Measurements from ENCODE around the gene LINC01488. TPM values are rescaled to one million over a fixed set of nuclear protein-coding genes. Genes with fewer than 3 reads are reported as not detected.

Gene LINC01488
- total and polyA plus RNA-seq, 2 of the 13 experiments (the other 11 are each of a cell fraction or from before 2014, with no cell fraction given): 0.26 to 0.58 TPM

DNA sequence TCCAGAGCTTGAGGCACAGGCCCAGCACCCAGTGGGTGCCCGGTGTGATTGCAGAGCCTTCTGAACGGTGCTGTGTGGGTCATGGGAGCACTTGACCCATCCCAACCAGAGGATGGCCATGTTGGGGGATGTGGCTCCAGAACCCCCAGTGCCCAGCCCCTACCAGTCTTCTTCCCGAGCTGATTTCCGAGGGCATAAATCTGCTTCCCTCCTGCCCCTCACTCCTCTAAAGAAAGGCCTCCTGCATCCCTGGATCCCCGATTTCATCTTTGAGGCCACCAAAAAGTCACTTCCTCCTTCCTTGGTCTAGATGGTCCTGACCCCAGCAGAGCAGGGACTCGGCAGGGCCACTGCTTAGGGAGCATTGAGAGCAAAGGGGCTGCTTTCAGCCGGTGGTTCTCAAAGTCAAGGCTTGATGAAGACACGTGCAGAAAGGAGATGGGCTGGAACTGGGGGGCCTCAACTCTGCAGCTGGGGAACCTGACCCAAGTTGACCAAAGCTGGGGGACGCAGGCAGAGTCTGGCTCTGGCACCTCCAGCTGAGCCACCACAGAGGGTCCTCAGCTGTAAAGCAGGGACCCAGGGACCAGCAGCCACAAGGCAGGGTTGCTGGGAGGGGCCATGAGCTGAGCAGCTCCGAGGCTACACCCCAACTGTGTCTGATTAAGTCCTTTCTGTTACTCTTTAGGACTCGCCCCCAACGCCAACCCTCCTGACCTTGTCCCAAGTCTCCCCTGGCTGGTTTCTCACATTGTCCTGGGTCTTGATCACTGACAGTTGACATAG, 56.6 kb downstream of the LINC01488 start:
- 33% methylated on average over 12 of the region's 12 CpGs for WGBS (ENCODE audit: low lambda C conversion rate)
- ChIA-PET CTCF (ENCODE audit: low intra/inter-chr PET ratio, low total read pairs) (no interaction called here), POLR2A (no interaction called here)
- ATAC-seq: no peak
- no peak overlapping the region for H3K27ac ChIP-seq (ENCODE audit: extremely low read length, insufficient read depth, low read length)
- no TSS peak for BruUV-seq (replicated peaks)
- H3K9ac ChIP-seq (ENCODE audit: insufficient read depth, low read depth, low read length): no peak overlapping the region
- FAIRE-seq: no peak
- in situ Hi-C loops (cut with HindIII; ENCODE audit: extremely low pct_ligation_motif_present, low pct_unique_long_range_greater_than_20kb) (no loop called here), intact Hi-C loops (cut with micrococcal nuclease; ENCODE audit: unreplicated experiment) (no loop called here)
- no peaks in the 10 kb centered on the region for H3K9me3 ChIP-seq (ENCODE audit: low read length)
- no peak for DNase-seq (ENCODE audit: low spot score)
- H3K4me3 ChIP-seq (replicated peaks in 1 of 3; ENCODE audit: insufficient read depth in 1 of 3, low read depth in 2 of 3, low read length in 3 of 3): no peak overlapping the region
- no peaks in the 10 kb centered on the region for H3K36me3 ChIP-seq (replicated peaks in 1 of 2; ENCODE audit: control insufficient read depth in 1 of 2, insufficient read depth in 2 of 2, low read length in 2 of 2)
- H3K79me2 ChIP-seq (ENCODE audit: insufficient read depth, low read length): no peaks in the 10 kb centered on the region
- no peaks in the 10 kb centered on the region for H4K20me1 ChIP-seq (ENCODE audit: insufficient read depth, low read length)
- H3K4me2 ChIP-seq (ENCODE audit: low read depth, low read length): no peak overlapping the region
- TF ChIP-seq PPARG (CRISPR knock-in tag; conservative IDR thresholded peaks at IDR 0.05): no peak
- TF ChIP-seq TCF7 (IDR thresholded peaks at IDR 0.05; ENCODE audit: low read depth): no peak
- no peak for TF ChIP-seq NFE2L1 (CRISPR knock-in tag; IDR thresholded peaks at IDR 0.05; ENCODE audit: borderline replicate concordance)
- TF ChIP-seq, protein P1, sequence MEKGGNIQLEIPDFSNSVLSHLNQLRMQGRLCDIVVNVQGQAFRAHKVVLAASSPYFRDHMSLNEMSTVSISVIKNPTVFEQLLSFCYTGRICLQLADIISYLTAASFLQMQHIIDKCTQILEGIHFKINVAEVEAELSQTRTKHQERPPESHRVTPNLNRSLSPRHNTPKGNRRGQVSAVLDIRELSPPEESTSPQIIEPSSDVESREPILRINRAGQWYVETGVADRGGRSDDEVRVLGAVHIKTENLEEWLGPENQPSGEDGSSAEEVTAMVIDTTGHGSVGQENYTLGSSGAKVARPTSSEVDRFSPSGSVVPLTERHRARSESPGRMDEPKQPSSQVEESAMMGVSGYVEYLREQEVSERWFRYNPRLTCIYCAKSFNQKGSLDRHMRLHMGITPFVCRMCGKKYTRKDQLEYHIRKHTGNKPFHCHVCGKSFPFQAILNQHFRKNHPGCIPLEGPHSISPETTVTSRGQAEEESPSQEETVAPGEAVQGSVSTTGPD (CRISPR knock-in tag; IDR thresholded peaks at IDR 0.05): no peak
- TF ChIP-seq SRY (CRISPR knock-in tag; IDR thresholded peaks at IDR 0.05): no peak
- TF ChIP-seq BRCA1 (CRISPR knock-in tag; IDR thresholded peaks at IDR 0.05): no peak
- TF ChIP-seq, protein P2, sequence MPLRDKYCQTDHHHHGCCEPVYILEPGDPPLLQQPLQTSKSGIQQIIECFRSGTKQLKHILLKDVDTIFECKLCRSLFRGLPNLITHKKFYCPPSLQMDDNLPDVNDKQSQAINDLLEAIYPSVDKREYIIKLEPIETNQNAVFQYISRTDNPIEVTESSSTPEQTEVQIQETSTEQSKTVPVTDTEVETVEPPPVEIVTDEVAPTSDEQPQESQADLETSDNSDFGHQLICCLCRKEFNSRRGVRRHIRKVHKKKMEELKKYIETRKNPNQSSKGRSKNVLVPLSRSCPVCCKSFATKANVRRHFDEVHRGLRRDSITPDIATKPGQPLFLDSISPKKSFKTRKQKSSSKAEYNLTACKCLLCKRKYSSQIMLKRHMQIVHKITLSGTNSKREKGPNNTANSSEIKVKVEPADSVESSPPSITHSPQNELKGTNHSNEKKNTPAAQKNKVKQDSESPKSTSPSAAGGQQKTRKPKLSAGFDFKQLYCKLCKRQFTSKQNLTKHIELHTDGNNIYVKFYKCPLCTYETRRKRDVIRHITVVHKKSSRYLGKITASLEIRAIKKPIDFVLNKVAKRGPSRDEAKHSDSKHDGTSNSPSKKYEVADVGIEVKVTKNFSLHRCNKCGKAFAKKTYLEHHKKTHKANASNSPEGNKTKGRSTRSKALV (CRISPR knock-in tag; IDR thresholded peaks at IDR 0.05): no peak
- TF ChIP-seq SATB2 (CRISPR knock-in tag; IDR thresholded peaks at IDR 0.05): no peak
- TF ChIP-seq MAFG (CRISPR knock-in tag; IDR thresholded peaks at IDR 0.05): no peak
- TF ChIP-seq TGIF2 (CRISPR knock-in tag; IDR thresholded peaks at IDR 0.05): no peak
- H3K4me1 ChIP-seq (ENCODE audit: insufficient read depth, low read length): peaks cover 7% of the 10 kb centered on the region
- H2AFZ ChIP-seq (ENCODE audit: low read length): no peak overlapping the region
- H3K27me3 ChIP-seq (ENCODE audit: control insufficient read depth in 1 of 2, insufficient read depth in 2 of 2, low read length in 2 of 2): peaks cover 3 to 38% of the 10 kb centered on the region in 2 experiments
